GM23338 (cell line): ENCODE data around the gene RASGRP3. TPM values are rescaled to one million over a fixed set of nuclear protein-coding genes. Genes with fewer than 3 reads are reported as not detected.

Source experiments
- ATAC-seq: fragments of 200-7000 bp; cut with Tn5 transposase; 3 replicates; pipeline ENCODE4 v1.9.1; 2020
- DNase-seq: peaks from one replicate; pipeline ENCODE4 v3.0.0-alpha.2; 2015; ENCODE audit warnings: low spot score
- H2AFZ ChIP-seq: fragments of 200-600 bp; sonication (generic); 2 replicates; pipeline ENCODE4 v1.8.0; 2016; ENCODE audit warnings: antibody characterized with exemption, mild to moderate bottlenecking, moderate library complexity
- H3F3A ChIP-seq: fragments of 200-600 bp; sonication (generic); replicated peaks from 2 replicates; pipeline ENCODE4 v1.8.0; 2017; ENCODE audit warnings: antibody characterized with exemption, mixed run types, low read depth
- H3K27ac ChIP-seq: fragments of 200-600 bp; sonication (generic); 2 replicates; pipeline ENCODE4 v1.6.1; 2016; ENCODE audit warnings: low read depth
- H3K27me3 ChIP-seq: fragments of 200-600 bp; sonication (generic); 2 replicates; pipeline ENCODE4 v1.8.0; 2016; ENCODE audit warnings: mild to moderate bottlenecking, mixed run types, moderate library complexity; ENCODE audit not compliant: insufficient read depth
- H3K36me3 ChIP-seq: fragments of 200-600 bp; sonication (generic); 2 replicates; pipeline ENCODE4 v1.8.0; 2016; ENCODE audit warnings: mild to moderate bottlenecking; ENCODE audit not compliant: insufficient read depth
- H3K4me1 ChIP-seq: fragments of 200-600 bp; sonication (generic); 2 replicates; pipeline ENCODE4 v1.8.0; 2016; ENCODE audit warnings: mild to moderate bottlenecking, moderate library complexity; ENCODE audit not compliant: insufficient read depth
- H3K4me2 ChIP-seq: fragments of 200-600 bp; sonication (generic); 2 replicates; pipeline ENCODE4 v1.7.1; 2017; ENCODE audit warnings: mixed run types
- H3K4me3 ChIP-seq: fragments of 200-600 bp; sonication (generic); 2 replicates; pipeline ENCODE4 v1.6.1; 2016; ENCODE audit warnings: mixed run types
- H3K79me2 ChIP-seq: fragments of 200-600 bp; sonication (generic); replicated peaks from 2 replicates; pipeline ENCODE4 v1.8.0; 2017; ENCODE audit warnings: mild to moderate bottlenecking; ENCODE audit not compliant: insufficient read depth
- H3K9me2 ChIP-seq: fragments of 200-600 bp; sonication (generic); 2 replicates; pipeline ENCODE4 v1.8.0; 2017; ENCODE audit not compliant: insufficient read depth
- H4K20me1 ChIP-seq: fragments of 200-600 bp; sonication (generic); replicated peaks from 2 replicates; pipeline ENCODE4 v1.8.0; 2017; ENCODE audit warnings: mild to moderate bottlenecking; ENCODE audit not compliant: insufficient read depth
- H3K27ac Mint-ChIP-seq: 2 replicates; pipeline ENCODE4 v1.8.0; 2020; ENCODE audit warnings: inconsistent platforms, mild to moderate bottlenecking, moderate library complexity, mixed read lengths
- H3K27me3 Mint-ChIP-seq: 3 replicates; pipeline ENCODE4 v1.8.0; 2022; ENCODE audit warnings: low read depth, mild to moderate bottlenecking, moderate library complexity, mixed read lengths, inconsistent platforms; ENCODE audit not compliant: insufficient read depth, poor library complexity
- H3K36me3 Mint-ChIP-seq: 3 replicates; pipeline ENCODE4 v1.8.0; 2021; ENCODE audit warnings: low read depth, mild to moderate bottlenecking, inconsistent platforms, moderate library complexity, mixed read lengths
- H3K4me1 Mint-ChIP-seq: 3 replicates; pipeline ENCODE4 v1.8.0; 2020; ENCODE audit warnings: mild to moderate bottlenecking, inconsistent platforms, mixed read lengths
- H3K4me3 Mint-ChIP-seq: 3 replicates; pipeline ENCODE4 v1.8.0; 2021; ENCODE audit warnings: moderate library complexity, mild to moderate bottlenecking, inconsistent platforms, mixed read lengths
- H3K9me3 Mint-ChIP-seq: 3 replicates; pipeline ENCODE4 v1.8.0; 2020; ENCODE audit warnings: moderate library complexity, mild to moderate bottlenecking, inconsistent platforms, mixed read lengths
- CREB1 ChIP-seq: fragments of 250-450 bp; sonication (Bioruptor Pico); IDR thresholded peaks from 2 replicates; pipeline ENCODE4 v1.5.0; 2020; ENCODE audit warnings: low read depth, mild to moderate bottlenecking, moderate library complexity
- EZH2 ChIP-seq: fragments of 200-600 bp; sonication (generic); IDR thresholded peaks from one replicate; pipeline ENCODE4 v1.8.0; 2017; ENCODE audit warnings: antibody characterized with exemption, mild to moderate bottlenecking, low read depth; ENCODE audit not compliant: unreplicated experiment
- EZH2phosphoT487 ChIP-seq: fragments of 200-600 bp; sonication (generic); IDR thresholded peaks from one replicate; pipeline ENCODE4 v1.8.1; 2018; ENCODE audit warnings: antibody characterized with exemption; ENCODE audit not compliant: unreplicated experiment
- JUNB ChIP-seq: IDR thresholded peaks from one replicate; pipeline ENCODE4 v1.6.1; 2016; ENCODE audit warnings: antibody characterized with exemption; ENCODE audit not compliant: unreplicated experiment
- NANOG ChIP-seq: IDR thresholded peaks from 2 replicates; pipeline ENCODE4 v1.6.1; 2016; ENCODE audit warnings: antibody characterized with exemption, borderline replicate concordance
- POLR2AphosphoS5 ChIP-seq: IDR thresholded peaks from 2 replicates; pipeline ENCODE4 v1.6.1; 2016; ENCODE audit warnings: antibody characterized with exemption, low read depth
- STAT1 ChIP-seq: IDR thresholded peaks from one replicate; pipeline ENCODE4 v1.6.1; 2016; ENCODE audit warnings: antibody characterized with exemption; ENCODE audit not compliant: unreplicated experiment
- ZNF114 ChIP-seq: fragments of 250-450 bp; sonication (Bioruptor Pico); IDR thresholded peaks from 2 replicates; pipeline ENCODE4 v1.5.0; 2020; ENCODE audit warnings: mild to moderate bottlenecking, moderate library complexity
- ZNF331 ChIP-seq: fragments of 250-450 bp; sonication (Bioruptor Pico); IDR thresholded peaks from 2 replicates; pipeline ENCODE4 v1.5.0; 2020; ENCODE audit warnings: low read depth, mild to moderate bottlenecking, moderate library complexity
- polyA plus RNA-seq: library from polyadenylated mRNA; unstranded; fragments of >200 nt; fragmentation: Nextera tagmentation; extraction: Ambion mirVana; gene quantifications from 2 replicates; pipeline ENCODE4 v1.2.1, GENCODE V29; 2016
- total RNA-seq: library from RNA; depleted of rRNA; stranded (reverse); fragments of >200 nt; shearing (Covaris generic); gene quantifications from 2 replicates; pipeline ENCODE4 v1.2.3, GENCODE V29; 2014
- TF ChIP-seq, protein P1 (sequence below): IDR thresholded peaks from one replicate; pipeline ENCODE4 v1.6.1; 2018; ENCODE audit warnings: antibody characterized with exemption; ENCODE audit not compliant: unreplicated experiment
- TF ChIP-seq, protein P2 (sequence below): IDR thresholded peaks from 2 replicates; pipeline ENCODE4 v1.6.1; 2016; ENCODE audit warnings: antibody characterized with exemption

Gene RASGRP3
- total and polyA plus RNA-seq, 2 experiments from 2014 or later, result 0.19 to 0.69 TPM

DNA sequence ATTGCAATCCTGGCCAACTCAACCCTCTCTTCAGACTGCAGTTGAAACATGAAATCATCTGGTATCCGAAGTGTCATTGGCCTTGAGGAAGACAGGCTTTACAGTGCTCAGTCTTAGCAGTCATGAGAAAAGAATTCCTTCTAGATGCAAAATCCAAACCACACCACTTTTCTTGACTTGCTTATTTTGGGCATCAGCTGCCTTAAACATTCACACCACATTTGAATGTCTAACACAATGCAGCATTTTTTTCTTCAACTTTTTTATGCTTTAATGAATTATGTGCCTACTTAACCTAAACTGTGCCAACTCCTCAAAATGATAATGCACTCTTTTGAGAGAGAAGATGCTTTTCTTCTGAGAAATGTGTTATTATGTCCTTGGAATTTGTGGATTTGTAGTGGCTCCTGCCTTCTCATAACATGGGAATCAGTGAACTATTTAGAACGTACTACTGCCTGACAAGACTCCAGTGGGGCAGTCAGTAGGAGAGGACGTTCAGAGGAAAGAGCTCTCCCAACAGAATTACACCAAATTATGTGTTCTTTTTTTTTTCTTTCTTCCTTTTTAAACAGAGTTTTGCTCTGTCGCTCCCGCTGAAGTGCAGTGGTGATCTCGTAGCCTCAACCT is 125.9 kb downstream of the RASGRP3 start:
- ATAC-seq (no peak), DNase-seq (no peak)
- H3K4me1 Mint-ChIP-seq, result peaks cover 49% of the 10 kb centered on the region
- Histone ChIP-seq H3K9me2 (no peaks in the 10 kb centered on the region), H3F3A (no peaks in the 10 kb centered on the region; the same call in 1 of the 2 replicates), H3K4me2 (0 out of 2 replicates have a peak overlapping the region, but pooled peaks have one; percentile 5), H3K27ac (peak overlapping the region; percentile 35), H3K4me1 (peaks cover 48% of the 10 kb centered on the region), H3K36me3 (no peaks in the 10 kb centered on the region), H3K27me3 (no peaks in the 10 kb centered on the region), H2AFZ (no peak overlapping the region), H3K4me3 (no peak overlapping the region), H3K79me2 (peaks cover 59% of the 10 kb centered on the region), H4K20me1 (no peaks in the 10 kb centered on the region)
- peaks cover 9% of the 10 kb centered on the region for H3K27me3 Mint-ChIP-seq
- H3K27ac Mint-ChIP-seq, result peak overlapping the region; percentile 88
- TF ChIP-seq NANOG (no peak), STAT1 (no peak), ZNF331 (CRISPR knock-in tag) (no peak), JUNB (no peak), EZH2phosphoT487 (no peak), ZNF114 (CRISPR knock-in tag) (no peak), CREB1 (no peak), EZH2 (no peak), POLR2AphosphoS5 (no peak)
- TF ChIP-seq, protein P1, sequence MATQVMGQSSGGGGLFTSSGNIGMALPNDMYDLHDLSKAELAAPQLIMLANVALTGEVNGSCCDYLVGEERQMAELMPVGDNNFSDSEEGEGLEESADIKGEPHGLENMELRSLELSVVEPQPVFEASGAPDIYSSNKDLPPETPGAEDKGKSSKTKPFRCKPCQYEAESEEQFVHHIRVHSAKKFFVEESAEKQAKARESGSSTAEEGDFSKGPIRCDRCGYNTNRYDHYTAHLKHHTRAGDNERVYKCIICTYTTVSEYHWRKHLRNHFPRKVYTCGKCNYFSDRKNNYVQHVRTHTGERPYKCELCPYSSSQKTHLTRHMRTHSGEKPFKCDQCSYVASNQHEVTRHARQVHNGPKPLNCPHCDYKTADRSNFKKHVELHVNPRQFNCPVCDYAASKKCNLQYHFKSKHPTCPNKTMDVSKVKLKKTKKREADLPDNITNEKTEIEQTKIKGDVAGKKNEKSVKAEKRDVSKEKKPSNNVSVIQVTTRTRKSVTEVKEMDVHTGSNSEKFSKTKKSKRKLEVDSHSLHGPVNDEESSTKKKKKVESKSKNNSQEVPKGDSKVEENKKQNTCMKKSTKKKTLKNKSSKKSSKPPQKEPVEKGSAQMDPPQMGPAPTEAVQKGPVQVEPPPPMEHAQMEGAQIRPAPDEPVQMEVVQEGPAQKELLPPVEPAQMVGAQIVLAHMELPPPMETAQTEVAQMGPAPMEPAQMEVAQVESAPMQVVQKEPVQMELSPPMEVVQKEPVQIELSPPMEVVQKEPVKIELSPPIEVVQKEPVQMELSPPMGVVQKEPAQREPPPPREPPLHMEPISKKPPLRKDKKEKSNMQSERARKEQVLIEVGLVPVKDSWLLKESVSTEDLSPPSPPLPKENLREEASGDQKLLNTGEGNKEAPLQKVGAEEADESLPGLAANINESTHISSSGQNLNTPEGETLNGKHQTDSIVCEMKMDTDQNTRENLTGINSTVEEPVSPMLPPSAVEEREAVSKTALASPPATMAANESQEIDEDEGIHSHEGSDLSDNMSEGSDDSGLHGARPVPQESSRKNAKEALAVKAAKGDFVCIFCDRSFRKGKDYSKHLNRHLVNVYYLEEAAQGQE, result no peak
- H3K36me3 Mint-ChIP-seq, result peaks cover 15% of the 10 kb centered on the region
- H3K9me3 Mint-ChIP-seq, result 0 out of 3 replicates have a peak, but pooled peaks cover 3% of the 10 kb centered on the region
- H3K4me3 Mint-ChIP-seq, result no peak overlapping the region

DNA sequence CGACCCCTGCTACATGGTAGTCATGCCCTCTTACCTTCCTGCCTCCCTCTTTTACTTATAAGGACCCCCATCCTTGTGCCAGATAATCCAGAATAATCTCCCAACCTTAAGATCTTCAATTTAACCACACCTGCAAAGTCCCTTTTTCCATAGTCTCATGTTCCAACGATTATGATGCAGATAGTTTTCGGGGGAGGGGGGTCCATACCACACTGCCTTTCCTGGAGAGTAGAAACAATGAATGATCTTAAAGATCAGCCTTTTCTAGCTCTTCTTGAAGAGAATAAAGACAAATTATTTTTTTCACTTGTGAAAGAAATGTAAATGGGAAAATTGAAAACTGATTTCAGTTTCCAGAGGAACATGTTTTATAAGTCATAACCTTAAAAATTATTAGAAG is 127.0 kb downstream of the RASGRP3 start:
- peak; percentile 59 for DNase-seq
- peak overlapping the region; percentile 40 for H3K4me2 ChIP-seq
- Mint-ChIP-seq H3K36me3 (peaks cover 15% of the 10 kb centered on the region), H3K27ac (peak overlapping the region; percentile 94), H3K4me1 (peaks cover 52% of the 10 kb centered on the region), H3K9me3 (0 out of 3 replicates have a peak, but pooled peaks cover 3% of the 10 kb centered on the region), H3K27me3 (peaks cover 9% of the 10 kb centered on the region), H3K4me3 (peak overlapping the region; percentile 39)
- no peaks in the 10 kb centered on the region for H4K20me1 ChIP-seq
- H3K4me1 ChIP-seq, result peaks cover 46% of the 10 kb centered on the region
- H3K4me3 ChIP-seq, result peak overlapping the region; percentile 26
- H3K27ac ChIP-seq, result peak overlapping the region; percentile 35
- H2AFZ ChIP-seq, result no peak overlapping the region
- no peaks in the 10 kb centered on the region for H3K9me2 ChIP-seq
- H3K79me2 ChIP-seq, result peaks cover 48% of the 10 kb centered on the region
- H3K27me3 ChIP-seq, result no peaks in the 10 kb centered on the region
- H3K36me3 ChIP-seq, result no peaks in the 10 kb centered on the region
- ATAC-seq, result no peak
- TF ChIP-seq NANOG, result 0 out of 2 replicates have a peak, but pooled peaks have one; percentile 12
- TF ChIP-seq, protein P2, sequence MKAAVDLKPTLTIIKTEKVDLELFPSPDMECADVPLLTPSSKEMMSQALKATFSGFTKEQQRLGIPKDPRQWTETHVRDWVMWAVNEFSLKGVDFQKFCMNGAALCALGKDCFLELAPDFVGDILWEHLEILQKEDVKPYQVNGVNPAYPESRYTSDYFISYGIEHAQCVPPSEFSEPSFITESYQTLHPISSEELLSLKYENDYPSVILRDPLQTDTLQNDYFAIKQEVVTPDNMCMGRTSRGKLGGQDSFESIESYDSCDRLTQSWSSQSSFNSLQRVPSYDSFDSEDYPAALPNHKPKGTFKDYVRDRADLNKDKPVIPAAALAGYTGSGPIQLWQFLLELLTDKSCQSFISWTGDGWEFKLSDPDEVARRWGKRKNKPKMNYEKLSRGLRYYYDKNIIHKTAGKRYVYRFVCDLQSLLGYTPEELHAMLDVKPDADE, result no peak
- H3F3A ChIP-seq, result no peaks in the 10 kb centered on the region; the same call in 1 of the 2 replicates
